GM10847 (cell line): ENCODE data around the gene AK8.

ENCODE experiments used
- POLR2A ChIP-seq: IDR thresholded peaks from 2 replicates; pipeline ENCODE4 v1.6.1; 2011; ENCODE audit not compliant: insufficient read length; ENCODE audit errors: extremely low read depth

The AK8 gene

GRCh38 chr9:132879457-132880323 is 1.6 kb upstream of the AK8 start:
- no peak for TF ChIP-seq POLR2A

GRCh38 chr9:132878695-132879456 is 792 bp upstream of the AK8 start, which contains the start of gene SPACA9:
Gene SPACA9, plus strand, starts transcription at chr9:132878898. Its CDS starts 5,050 bp downstream, at chr9:132883948.
- no peak for TF ChIP-seq POLR2A

GRCh38 chr9:132877458-132877823 is 643 bp downstream of the AK8 start:
- no peak for TF ChIP-seq POLR2A

- no peak for TF ChIP-seq POLR2A
Measured at GRCh38 chr9:132876849-132877248, 1.2 kb downstream of the AK8 start.

GRCh38 chr9:132875159-132875558 is 2.9 kb downstream of the AK8 start:
- no peak for TF ChIP-seq POLR2A

- TF ChIP-seq POLR2A = no peak
Measured at GRCh38 chr9:132873403-132873802, 4.7 kb downstream of the AK8 start.

GRCh38 chr9:132869266-132869665 is 8.8 kb downstream of the AK8 start:
- TF ChIP-seq POLR2A = no peak

GRCh38 chr9:132866898-132867297 is 11.2 kb downstream of the AK8 start:
- TF ChIP-seq POLR2A = no peak

- TF ChIP-seq POLR2A = no peak
Measured at GRCh38 chr9:132864691-132865090, 13.4 kb downstream of the AK8 start.

- no peak for TF ChIP-seq POLR2A
Measured at GRCh38 chr9:132864277-132864676, 13.8 kb downstream of the AK8 start.

GRCh38 chr9:132863096-132863495 is 15.0 kb downstream of the AK8 start:
- TF ChIP-seq POLR2A = no peak

GRCh38 chr9:132862533-132862932 is 15.6 kb downstream of the AK8 start:
- TF ChIP-seq POLR2A = no peak

- TF ChIP-seq POLR2A = no peak
Measured at GRCh38 chr9:132861666-132862065, 16.4 kb downstream of the AK8 start.

GRCh38 chr9:132858751-132859150 is 19.3 kb downstream of the AK8 start:
- TF ChIP-seq POLR2A = no peak

GRCh38 chr9:132857616-132858342 is 20.3 kb downstream of the AK8 start:
- TF ChIP-seq POLR2A = no peak
